ENCODE data around the gene SEMA4A. TPM values are rescaled to one million over a fixed set of nuclear protein-coding genes. Genes with fewer than 3 reads are reported as not detected.

SEMA4A gene
- total and polyA plus RNA-seq, 3 donors from 2014 or later, result 4.8 to 8.0 (median 7.7) TPM

- Histone ChIP-seq H3K27ac (no peak overlapping the region), H3K9me3 (no peaks in the 10 kb centered on the region), H3K36me3 (ENCODE audit: low read depth, missing control alignments) (no peaks in the 10 kb centered on the region), H3K4me3 (no peak overlapping the region), H3K4me1 (peaks cover 8% of the 10 kb centered on the region), H3K27me3 (no peaks in the 10 kb centered on the region)
- 69 to 75% methylated on average over 6 of the region's 6 CpGs for WGBS, 2 donors
- TF ChIP-seq POLR2A (IDR thresholded peaks at IDR 0.05), result no peak
- TF ChIP-seq, protein P1, sequence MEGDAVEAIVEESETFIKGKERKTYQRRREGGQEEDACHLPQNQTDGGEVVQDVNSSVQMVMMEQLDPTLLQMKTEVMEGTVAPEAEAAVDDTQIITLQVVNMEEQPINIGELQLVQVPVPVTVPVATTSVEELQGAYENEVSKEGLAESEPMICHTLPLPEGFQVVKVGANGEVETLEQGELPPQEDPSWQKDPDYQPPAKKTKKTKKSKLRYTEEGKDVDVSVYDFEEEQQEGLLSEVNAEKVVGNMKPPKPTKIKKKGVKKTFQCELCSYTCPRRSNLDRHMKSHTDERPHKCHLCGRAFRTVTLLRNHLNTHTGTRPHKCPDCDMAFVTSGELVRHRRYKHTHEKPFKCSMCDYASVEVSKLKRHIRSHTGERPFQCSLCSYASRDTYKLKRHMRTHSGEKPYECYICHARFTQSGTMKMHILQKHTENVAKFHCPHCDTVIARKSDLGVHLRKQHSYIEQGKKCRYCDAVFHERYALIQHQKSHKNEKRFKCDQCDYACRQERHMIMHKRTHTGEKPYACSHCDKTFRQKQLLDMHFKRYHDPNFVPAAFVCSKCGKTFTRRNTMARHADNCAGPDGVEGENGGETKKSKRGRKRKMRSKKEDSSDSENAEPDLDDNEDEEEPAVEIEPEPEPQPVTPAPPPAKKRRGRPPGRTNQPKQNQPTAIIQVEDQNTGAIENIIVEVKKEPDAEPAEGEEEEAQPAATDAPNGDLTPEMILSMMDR (IDR thresholded peaks at IDR 0.05), result no peak
- DNase-seq, result no peak
- intact Hi-C loops (cut with DNase I; ENCODE audit: low total_unique reads), result no loop called here
These were observed 5.2 kb upstream of the SEMA4A start for GRCh38 chr1:156148216-156148615.

DNA sequence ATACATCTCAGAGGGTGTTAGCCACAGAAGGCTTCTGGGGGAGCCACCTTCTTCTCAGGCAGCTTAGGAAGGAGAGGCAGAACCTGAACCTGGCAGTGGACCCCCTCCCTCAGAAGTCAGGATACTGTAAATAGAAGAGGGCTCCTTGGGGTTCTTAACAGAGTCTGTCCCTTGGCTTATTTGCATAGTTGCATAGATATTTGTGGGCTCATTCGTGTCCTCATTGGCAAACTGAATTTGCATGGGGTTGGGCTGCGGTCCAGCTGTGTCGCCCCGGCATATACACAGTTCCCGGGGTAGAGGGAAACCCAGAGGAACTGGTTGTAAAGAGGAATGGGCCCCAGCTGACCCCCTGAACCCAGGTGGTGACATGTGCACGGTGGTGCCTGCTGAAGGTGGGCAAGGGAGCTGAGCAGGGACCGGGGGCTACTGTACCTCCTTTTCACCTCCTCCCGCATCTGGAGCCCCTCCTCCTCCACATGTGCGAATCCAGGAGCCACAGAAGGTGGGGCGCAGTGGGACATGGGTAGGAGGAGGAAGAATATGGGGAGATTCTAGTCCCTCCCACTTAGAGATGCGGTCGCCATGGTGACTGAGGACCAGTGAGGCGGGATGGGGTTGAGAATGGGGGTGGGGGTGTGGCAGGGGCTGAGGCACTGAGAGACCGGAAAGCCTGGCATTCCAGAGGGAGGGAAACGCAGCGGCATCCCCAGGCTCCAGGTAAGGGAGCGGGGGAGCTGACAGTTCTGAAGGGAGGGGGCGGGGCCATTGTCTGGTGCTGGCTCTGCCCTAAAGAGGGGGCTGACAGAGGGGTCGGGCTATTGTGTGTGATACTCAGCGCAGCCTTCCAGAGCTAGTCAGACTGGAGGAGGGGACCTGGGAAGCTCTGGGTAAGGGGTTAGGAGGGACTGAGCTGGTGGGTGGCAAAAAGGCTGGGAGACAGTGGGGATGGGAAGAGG lies 3.7 kb upstream of the SEMA4A start:
- no peak for DNase-seq
- 32 to 41% methylated on average over 18 to 20 of the region's 20 CpGs for WGBS, 2 donors
- TF ChIP-seq, protein P1 (IDR thresholded peaks at IDR 0.05), result no peak
- no peak for TF ChIP-seq POLR2A (IDR thresholded peaks at IDR 0.05)

DNA sequence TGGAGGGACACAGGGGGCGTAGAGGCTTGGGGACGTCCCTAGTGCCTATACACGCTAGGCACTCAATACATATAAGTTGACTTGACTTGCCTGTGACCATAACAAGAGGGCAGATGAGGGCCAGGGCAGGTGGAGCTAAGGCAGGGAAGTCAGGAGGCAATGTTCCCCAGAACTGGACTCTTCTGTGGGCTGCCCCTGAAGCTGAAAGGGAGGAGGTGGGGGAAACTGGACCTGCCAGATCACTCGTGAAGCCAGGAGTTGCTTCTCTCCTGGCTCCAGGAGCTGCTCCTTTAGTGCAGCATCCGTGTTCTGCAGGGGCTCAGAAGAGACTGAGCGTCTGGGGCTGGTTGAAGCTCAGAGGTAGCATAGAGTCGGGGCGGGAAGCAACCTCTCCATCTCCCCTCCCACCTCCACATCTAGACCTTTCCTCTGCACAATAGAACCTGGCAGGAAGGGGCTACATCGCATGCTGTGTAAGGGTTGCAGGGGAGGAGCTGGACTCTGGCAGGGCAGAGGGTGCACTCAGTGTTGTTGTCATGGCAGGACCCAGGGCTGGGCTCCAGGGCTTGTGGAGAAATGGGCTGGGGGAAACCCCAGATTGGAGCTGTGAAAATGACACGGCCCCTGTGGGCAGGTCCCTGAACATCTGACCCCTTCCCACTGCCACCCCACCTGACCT lies 2.9 kb upstream of the SEMA4A start:
- WGBS, 2 donors, result 57 to 58% methylated on average over 8 to 10 of the region's 10 CpGs
- Histone ChIP-seq H3K36me3 (ENCODE audit: low read depth, missing control alignments) (no peaks in the 10 kb centered on the region), H3K9me3 (no peaks in the 10 kb centered on the region), H3K4me1 (peaks cover 8% of the 10 kb centered on the region), H3K27me3 (no peaks in the 10 kb centered on the region), H3K4me3 (no peak overlapping the region), H3K27ac (no peak overlapping the region)
- DNase-seq, result no peak
- intact Hi-C loops (cut with DNase I; ENCODE audit: low total_unique reads), result no loop called here
- TF ChIP-seq, protein P1 (IDR thresholded peaks at IDR 0.05), result no peak
- no peak for TF ChIP-seq POLR2A (IDR thresholded peaks at IDR 0.05)

More for the DNA sequence above, 3.7 kb upstream of the SEMA4A start:
- Histone ChIP-seq H3K9me3 (no peaks in the 10 kb centered on the region), H3K27ac (no peak overlapping the region), H3K4me3 (no peak overlapping the region), H3K27me3 (no peaks in the 10 kb centered on the region), H3K4me1 (peaks cover 8% of the 10 kb centered on the region), H3K36me3 (ENCODE audit: low read depth, missing control alignments) (no peaks in the 10 kb centered on the region)
- intact Hi-C loops (cut with DNase I; ENCODE audit: low total_unique reads), result no loop called here

GRCh38 chr1:156151093-156151688 lies 2.2 kb upstream of the SEMA4A start:
- H3K4me3 ChIP-seq, result no peak overlapping the region

More at GRCh38 chr1:156151093-156151688, 2.2 kb upstream of the SEMA4A start:
- DNase-seq, result no peak
- H3K9me3 ChIP-seq, result no peaks in the 10 kb centered on the region
- H3K27me3 ChIP-seq, result no peaks in the 10 kb centered on the region
- TF ChIP-seq, protein P1 (IDR thresholded peaks at IDR 0.05), result no peak
- no peak for TF ChIP-seq POLR2A (IDR thresholded peaks at IDR 0.05)
- no peak overlapping the region for H3K27ac ChIP-seq
- intact Hi-C loops (cut with DNase I; ENCODE audit: low total_unique reads), result no loop called here
- peaks cover 7% of the 10 kb centered on the region for H3K4me1 ChIP-seq
- no peaks in the 10 kb centered on the region for H3K36me3 ChIP-seq (ENCODE audit: low read depth, missing control alignments)
- WGBS, 2 donors, result 70 to 79% methylated on average over 6 of the region's 6 CpGs
